ENCODE results near the gene GOSR1.

- TF ChIP-seq CTCF (IDR thresholded peaks at IDR 0.05) (no peak), POLR2A (IDR thresholded peaks at IDR 0.05) (no peak)
Measured at GRCh38 chr17:30513346-30513745, 36.1 kb downstream of the GOSR1 start.

Data from Peyer's patch (tissue), 4 donors.